GM23248 (cell line): ENCODE results near the gene SLC25A22.

Experiments used
- EZH2 ChIP-seq: fragments of 200-600 bp; sonication (generic); IDR thresholded peaks from 2 replicates; pipeline ENCODE4 v1.6.1; 2018; ENCODE audit warnings: antibody characterized with exemption, mild to moderate bottlenecking; ENCODE audit not compliant: insufficient read depth, poor library complexity, severe bottlenecking
- EZH2phosphoT487 ChIP-seq: fragments of 200-600 bp; sonication (generic); IDR thresholded peaks from 2 replicates; pipeline ENCODE4 v1.6.1; 2018; ENCODE audit warnings: antibody characterized with exemption, moderate library complexity, mild to moderate bottlenecking, low read depth; ENCODE audit not compliant: insufficient read depth

- no peak for TF ChIP-seq EZH2phosphoT487
- TF ChIP-seq EZH2, result no peak
Measured at GRCh38 chr11:797296-798092, 587 bp downstream of the SLC25A22 start.
